Activated T-cell treated with anti-CD3 and anti-CD28 coated beads for 1 hour (primary cell): ENCODE results near the gene CDHR5.

Source experiments
- DNase-seq: peaks from one replicate; pipeline ENCODE4 v3.0.0-alpha.2; 2020; ENCODE audit warnings: low read depth

Gene CDHR5

GRCh38 chr11:609341-609811 lies 15.4 kb downstream of the CDHR5 start:
- DNase-seq: no peak

GRCh38 chr11:608791-609251 lies 15.9 kb downstream of the CDHR5 start:
- DNase-seq: no peak

GRCh38 chr11:607971-608659 lies 16.6 kb downstream of the CDHR5 start:
- no peak for DNase-seq

GRCh38 chr11:607020-607780 lies 17.6 kb downstream of the CDHR5 start:
- DNase-seq: no peak

GRCh38 chr11:606245-606644 lies 18.5 kb downstream of the CDHR5 start:
- DNase-seq: no peak

GRCh38 chr11:605286-606129 lies 19.2 kb downstream of the CDHR5 start:
- DNase-seq: no peak

- no peak for DNase-seq
Measured at GRCh38 chr11:603154-603553, 21.6 kb downstream of the CDHR5 start.

GRCh38 chr11:601573-602245 lies 23.0 kb downstream of the CDHR5 start:
- DNase-seq: no peak

GRCh38 chr11:598005-598680 lies 26.6 kb downstream of the CDHR5 start:
- DNase-seq: no peak

GRCh38 chr11:597166-597725 lies 27.5 kb downstream of the CDHR5 start:
- DNase-seq: no peak

- DNase-seq: no peak
Measured at GRCh38 chr11:596374-596773, 28.4 kb downstream of the CDHR5 start.

GRCh38 chr11:595400-595799 lies 29.4 kb downstream of the CDHR5 start:
- no peak for DNase-seq

GRCh38 chr11:593347-593746 lies 31.4 kb downstream of the CDHR5 start:
- no peak for DNase-seq

GRCh38 chr11:592918-593317 lies 31.8 kb downstream of the CDHR5 start:
- no peak for DNase-seq

GRCh38 chr11:592501-592900 lies 32.3 kb downstream of the CDHR5 start:
- DNase-seq: no peak

GRCh38 chr11:590997-591396 lies 33.8 kb downstream of the CDHR5 start:
- DNase-seq: no peak

- DNase-seq: no peak
Measured at GRCh38 chr11:589798-590197, 35.0 kb downstream of the CDHR5 start.

- DNase-seq: peak; percentile 45
Measured at GRCh38 chr11:587978-588380, 36.8 kb downstream of the CDHR5 start.

GRCh38 chr11:587546-587945 lies 37.2 kb downstream of the CDHR5 start:
- no peak for DNase-seq

GRCh38 chr11:586376-587316 lies 38.1 kb downstream of the CDHR5 start:
- DNase-seq: no peak
